AG09309 (cell line): ENCODE results near the gene POLD2.
A peak's percentile ranks its signal among the peaks of the same experiment; 100 is the strongest.
"Not testable (repeated sequence)": the region's sequence is repeated elsewhere in the genome, so short reads cannot be mapped to it uniquely, and the experiment has no call there.

Experiments
- DNase-seq: peaks from one replicate; pipeline ENCODE4 v3.0.0-alpha.2; 2010; ENCODE audit warnings: low read depth
- H3K4me3 ChIP-seq: 2 replicates; pipeline ENCODE4 v1.5.1; 2011; ENCODE audit warnings: mild to moderate bottlenecking, low read depth, low read length, moderate library complexity; ENCODE audit not compliant: control insufficient read depth
- CTCF ChIP-seq: IDR thresholded peaks from 2 replicates; pipeline ENCODE4 v1.5.1; 2011; ENCODE audit warnings: mild to moderate bottlenecking, low read depth, low read length, inconsistent platforms; ENCODE audit not compliant: insufficient read depth, control insufficient read depth; ENCODE audit errors: missing control alignments

The POLD2 gene

GRCh38 chr7:44128721-44129582, 5.6 kb upstream of the POLD2 start:
- no peak for TF ChIP-seq CTCF
- no peak overlapping the region for H3K4me3 ChIP-seq
- DNase-seq, result no peak

GRCh38 chr7:44127161-44127560, 3.8 kb upstream of the POLD2 start:
- no peak overlapping the region for H3K4me3 ChIP-seq
- no peak for TF ChIP-seq CTCF
- DNase-seq, result no peak

- not testable (repeated sequence) for DNase-seq, H3K4me3 ChIP-seq
Observed at GRCh38 chr7:44126574-44126973, 3.2 kb upstream of the POLD2 start.

GRCh38 chr7:44124822-44125202, 1.5 kb upstream of the POLD2 start:
- no peak for TF ChIP-seq CTCF
- no peak for DNase-seq
- H3K4me3 ChIP-seq, result no peak overlapping the region

- peak overlapping the region; percentile 55 for H3K4me3 ChIP-seq
- TF ChIP-seq CTCF, result no peak
- no peak for DNase-seq
Observed at GRCh38 chr7:44122529-44122928, 819 bp downstream of the POLD2 start.

- DNase-seq, result no peak
- H3K4me3 ChIP-seq, result no peak overlapping the region
- TF ChIP-seq CTCF, result no peak
Observed at GRCh38 chr7:44121761-44122420, 1.5 kb downstream of the POLD2 start.

GRCh38 chr7:44120395-44120794, 3.0 kb downstream of the POLD2 start:
- no peak overlapping the region for H3K4me3 ChIP-seq
- no peak for TF ChIP-seq CTCF
- DNase-seq, result no peak
